GM12892 (cell line): ENCODE measurements around the gene MAP6.

Experiments used
- POLR2A ChIP-seq: IDR thresholded peaks from 2 replicates; pipeline ENCODE4 v1.6.1; 2011; ENCODE audit warnings: low read depth, low read length, control low read depth
- POLR2AphosphoS5 ChIP-seq: IDR thresholded peaks from 2 replicates; pipeline ENCODE4 v1.6.1; 2011; ENCODE audit warnings: low read depth, low read length, control low read depth
- TAF1 ChIP-seq: IDR thresholded peaks from 2 replicates; pipeline ENCODE4 v1.6.1; 2011; ENCODE audit warnings: low read depth, mild to moderate bottlenecking, control low read depth, low read length, borderline replicate concordance

DNA sequence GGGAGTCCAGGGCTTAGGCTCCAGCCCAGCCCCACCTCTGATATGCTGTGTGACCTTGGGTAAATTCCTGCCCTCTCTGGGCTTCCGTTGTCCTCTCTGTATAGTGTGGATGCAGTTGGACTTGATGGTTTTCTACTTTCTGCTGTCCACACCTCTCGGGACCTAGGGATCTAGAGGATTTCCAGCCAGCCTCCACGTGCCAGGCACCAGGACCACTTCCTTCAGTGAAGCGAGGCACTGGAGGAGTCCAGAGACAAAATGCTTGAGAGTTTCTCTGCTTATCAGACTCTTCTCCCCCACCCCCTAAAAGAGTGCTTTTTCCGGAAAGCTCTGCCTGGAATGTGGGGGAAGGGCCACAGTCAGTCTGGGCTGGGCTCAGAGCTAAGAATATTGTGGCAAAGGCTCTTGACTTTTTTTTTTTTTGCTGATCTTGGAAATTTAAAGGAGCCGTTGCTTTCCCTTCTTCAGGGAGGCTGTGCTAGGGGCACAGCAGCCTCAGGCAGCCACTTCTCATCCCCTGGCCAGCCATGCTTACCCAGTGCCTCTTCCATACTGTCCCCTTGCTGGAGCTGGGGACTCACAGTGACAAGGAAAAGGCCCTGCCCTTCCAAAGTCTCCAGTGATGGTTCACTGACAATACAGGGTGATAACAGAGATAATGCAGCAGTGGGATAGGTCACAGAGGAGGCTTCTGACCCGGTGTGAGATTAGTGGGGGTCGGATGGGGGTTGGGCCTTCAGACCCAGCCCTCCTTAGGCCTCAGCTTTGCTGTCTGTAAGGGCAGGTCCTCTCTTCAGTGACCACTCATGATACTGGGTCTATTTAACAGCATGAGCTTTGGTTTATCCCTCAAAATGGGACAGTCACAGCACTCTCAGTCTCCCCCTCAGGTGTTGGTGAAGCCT lies 109.6 kb downstream of the MAP6 start:
- TF ChIP-seq POLR2AphosphoS5 (no peak), POLR2A (no peak), TAF1 (no peak)
